GM21528 (cell line): ENCODE data around the gene ZXDC.

Experiments
- ATAC-seq: cut with Tn5 transposase; IDR thresholded peaks from one replicate; pipeline ENCODE4 v1.9.1; 2021; ENCODE audit warnings: mild to moderate bottlenecking, moderate library complexity; ENCODE audit not compliant: unreplicated experiment, low FRiP score

ZXDC gene

GRCh38 chr3:126421573-126422119 lies 54.0 kb downstream of the ZXDC start:
- ATAC-seq: no peak

GRCh38 chr3:126419886-126420786 lies 55.6 kb downstream of the ZXDC start:
- no peak for ATAC-seq

GRCh38 chr3:126419151-126419703 lies 56.5 kb downstream of the ZXDC start:
- no peak for ATAC-seq

GRCh38 chr3:126418661-126419131 lies 57.0 kb downstream of the ZXDC start:
- ATAC-seq: no peak

- ATAC-seq: no peak
Measured at GRCh38 chr3:126417981-126418530, 57.6 kb downstream of the ZXDC start.

- no peak for ATAC-seq
Measured at GRCh38 chr3:126417515-126417914, 58.2 kb downstream of the ZXDC start.

GRCh38 chr3:126416943-126417342 lies 58.7 kb downstream of the ZXDC start:
- ATAC-seq: no peak

GRCh38 chr3:126415661-126416591 lies 59.8 kb downstream of the ZXDC start:
- ATAC-seq: no peak

- ATAC-seq: no peak
Measured at GRCh38 chr3:126414961-126415660, 60.6 kb downstream of the ZXDC start.

GRCh38 chr3:126414406-126414805 lies 61.3 kb downstream of the ZXDC start:
- ATAC-seq: no peak

GRCh38 chr3:126413693-126414080 lies 62.0 kb downstream of the ZXDC start:
- no peak for ATAC-seq

- no peak for ATAC-seq
Measured at GRCh38 chr3:126412841-126413692, 62.6 kb downstream of the ZXDC start.

- ATAC-seq: no peak
Measured at GRCh38 chr3:126408099-126408498, 67.6 kb downstream of the ZXDC start.

- ATAC-seq: no peak
Measured at GRCh38 chr3:126407412-126408044, 68.2 kb downstream of the ZXDC start.

- ATAC-seq: no peak
Measured at GRCh38 chr3:126406389-126407296, 69.0 kb downstream of the ZXDC start.

- no peak for ATAC-seq
Measured at GRCh38 chr3:126402666-126403302, 72.9 kb downstream of the ZXDC start.

- no peak for ATAC-seq
Measured at GRCh38 chr3:126402178-126402577, 73.5 kb downstream of the ZXDC start.
